Loucy (cell line): ENCODE measurements around the gene ZFP42.

Experiments used
- H2AFZ ChIP-seq: fragments of 200-600 bp; sonication (generic); 2 replicates; pipeline ENCODE4 v1.6.0; 2016; ENCODE audit warnings: antibody characterized with exemption, mild to moderate bottlenecking, low read length, moderate library complexity
- H3F3A ChIP-seq: fragments of 200-600 bp; 2 replicates; pipeline ENCODE4 v1.6.0; 2016; ENCODE audit warnings: antibody characterized with exemption, low read depth, mild to moderate bottlenecking
- H3K27me3 ChIP-seq: fragments of 200-600 bp; sonication (generic); 2 replicates; pipeline ENCODE4 v1.6.1; 2014; ENCODE audit warnings: low read length, mild to moderate bottlenecking; ENCODE audit not compliant: insufficient read depth, poor library complexity, severe bottlenecking
- H3K36me3 ChIP-seq: fragments of 200-600 bp; sonication (generic); 2 replicates; pipeline ENCODE4 v1.6.1; 2016; ENCODE audit warnings: low read length; ENCODE audit not compliant: insufficient read depth
- H3K4me1 ChIP-seq: fragments of 200-600 bp; sonication (generic); 2 replicates; pipeline ENCODE4 v1.5.1; 2014; ENCODE audit warnings: low read length, mild to moderate bottlenecking; ENCODE audit not compliant: insufficient read depth, poor library complexity, severe bottlenecking
- H3K4me2 ChIP-seq: fragments of 200-600 bp; sonication (generic); 2 replicates; pipeline ENCODE4 v1.6.0; 2014; ENCODE audit warnings: antibody characterized with exemption, low read length, low read depth, mild to moderate bottlenecking; ENCODE audit not compliant: poor library complexity, severe bottlenecking
- H3K4me3 ChIP-seq: fragments of 200-600 bp; sonication (generic); 2 replicates; pipeline ENCODE4 v1.5.1; 2014; ENCODE audit warnings: low read length, mild to moderate bottlenecking, mixed read lengths; ENCODE audit not compliant: poor library complexity, severe bottlenecking
- H3K79me2 ChIP-seq: fragments of 200-600 bp; sonication (generic); 2 replicates; pipeline ENCODE4 v1.6.1; 2014; ENCODE audit warnings: low read length; ENCODE audit not compliant: insufficient read depth
- H3K9ac ChIP-seq: fragments of 200-600 bp; sonication (generic); 2 replicates; pipeline ENCODE4 v1.6.0; 2014; ENCODE audit warnings: mild to moderate bottlenecking, low read depth, low read length, moderate library complexity; ENCODE audit not compliant: poor library complexity, severe bottlenecking
- H3K9me2 ChIP-seq: fragments of 200-600 bp; sonication (generic); replicated peaks from 2 replicates; pipeline ENCODE4 v1.6.1; 2016; ENCODE audit warnings: low read depth, low read length, mixed read lengths
- H3K9me3 ChIP-seq: fragments of 200-600 bp; sonication (generic); 2 replicates; pipeline ENCODE4 v1.6.1; 2014; ENCODE audit warnings: mild to moderate bottlenecking, antibody characterized with exemption, low read length, low read depth; ENCODE audit not compliant: insufficient read depth
- H4K20me1 ChIP-seq: fragments of 200-600 bp; sonication (generic); 2 replicates; pipeline ENCODE4 v1.6.0; 2014; ENCODE audit warnings: antibody characterized with exemption, low read length, mild to moderate bottlenecking; ENCODE audit not compliant: insufficient read depth, poor library complexity, severe bottlenecking
- EZH2phosphoT487 ChIP-seq: fragments of 200-600 bp; IDR thresholded peaks from 2 replicates; pipeline ENCODE4 v1.6.1; 2018; ENCODE audit warnings: antibody characterized with exemption, mild to moderate bottlenecking, moderate library complexity, borderline replicate concordance
- TF ChIP-seq, protein P1 (sequence below): fragments of 200-600 bp; sonication (generic); conservative IDR thresholded peaks from 2 replicates; pipeline ENCODE4 v1.5.1; 2014; ENCODE audit warnings: mild to moderate bottlenecking, antibody characterized with exemption, low read length

Gene ZFP42

GRCh38 chr4:188008377-188008776 lies 12.8 kb downstream of the ZFP42 start:
- TF ChIP-seq EZH2phosphoT487 = no peak
- TF ChIP-seq, protein P1, sequence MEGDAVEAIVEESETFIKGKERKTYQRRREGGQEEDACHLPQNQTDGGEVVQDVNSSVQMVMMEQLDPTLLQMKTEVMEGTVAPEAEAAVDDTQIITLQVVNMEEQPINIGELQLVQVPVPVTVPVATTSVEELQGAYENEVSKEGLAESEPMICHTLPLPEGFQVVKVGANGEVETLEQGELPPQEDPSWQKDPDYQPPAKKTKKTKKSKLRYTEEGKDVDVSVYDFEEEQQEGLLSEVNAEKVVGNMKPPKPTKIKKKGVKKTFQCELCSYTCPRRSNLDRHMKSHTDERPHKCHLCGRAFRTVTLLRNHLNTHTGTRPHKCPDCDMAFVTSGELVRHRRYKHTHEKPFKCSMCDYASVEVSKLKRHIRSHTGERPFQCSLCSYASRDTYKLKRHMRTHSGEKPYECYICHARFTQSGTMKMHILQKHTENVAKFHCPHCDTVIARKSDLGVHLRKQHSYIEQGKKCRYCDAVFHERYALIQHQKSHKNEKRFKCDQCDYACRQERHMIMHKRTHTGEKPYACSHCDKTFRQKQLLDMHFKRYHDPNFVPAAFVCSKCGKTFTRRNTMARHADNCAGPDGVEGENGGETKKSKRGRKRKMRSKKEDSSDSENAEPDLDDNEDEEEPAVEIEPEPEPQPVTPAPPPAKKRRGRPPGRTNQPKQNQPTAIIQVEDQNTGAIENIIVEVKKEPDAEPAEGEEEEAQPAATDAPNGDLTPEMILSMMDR = no peak
- Histone ChIP-seq H3K4me1 (no peaks in the 10 kb centered on the region), H3K36me3 (no peaks in the 10 kb centered on the region), H3K79me2 (no peaks in the 10 kb centered on the region), H4K20me1 (no peaks in the 10 kb centered on the region), H3K9ac (no peak overlapping the region), H2AFZ (no peak overlapping the region), H3K9me3 (peaks cover 5% of the 10 kb centered on the region; the same call in 1 of the 2 replicates), H3K27me3 (no peaks in the 10 kb centered on the region), H3K4me3 (no peak overlapping the region), H3F3A (no peaks in the 10 kb centered on the region), H3K4me2 (no peak overlapping the region), H3K9me2 (no peaks in the 10 kb centered on the region)

GRCh38 chr4:188012426-188012945 lies 16.9 kb downstream of the ZFP42 start:
- Histone ChIP-seq H3K4me1 (no peaks in the 10 kb centered on the region), H3K79me2 (no peaks in the 10 kb centered on the region), H4K20me1 (no peaks in the 10 kb centered on the region), H3K4me2 (no peak overlapping the region), H3K36me3 (no peaks in the 10 kb centered on the region), H3K9me2 (no peaks in the 10 kb centered on the region), H3F3A (no peaks in the 10 kb centered on the region), H3K9ac (no peak overlapping the region), H3K4me3 (no peak overlapping the region), H3K27me3 (no peaks in the 10 kb centered on the region), H2AFZ (no peak overlapping the region), H3K9me3 (no peaks in the 10 kb centered on the region; the same call in 1 of the 2 replicates)
- TF ChIP-seq EZH2phosphoT487 = no peak
- TF ChIP-seq, protein P1 = no peak

GRCh38 chr4:188015025-188015940 lies 19.7 kb downstream of the ZFP42 start:
- TF ChIP-seq, protein P1 = no peak
- no peak for TF ChIP-seq EZH2phosphoT487
- no peaks in the 10 kb centered on the region for H3K4me1 ChIP-seq
- H3K79me2 ChIP-seq = no peaks in the 10 kb centered on the region
- H3K9me3 ChIP-seq = no peaks in the 10 kb centered on the region; the same call in 1 of the 2 replicates
- H3K36me3 ChIP-seq = no peaks in the 10 kb centered on the region
- no peaks in the 10 kb centered on the region for H3F3A ChIP-seq
- H3K9ac ChIP-seq = no peak overlapping the region
- H2AFZ ChIP-seq = no peak overlapping the region
- no peaks in the 10 kb centered on the region for H3K27me3 ChIP-seq
- no peak overlapping the region for H3K4me2 ChIP-seq
- no peak overlapping the region for H3K4me3 ChIP-seq
- H3K9me2 ChIP-seq = no peaks in the 10 kb centered on the region
- H4K20me1 ChIP-seq = no peaks in the 10 kb centered on the region
